Right lobe of liver (tissue), 6 donors: ENCODE measurements around the gene ICA1. TPM values are rescaled to one million over a fixed set of nuclear protein-coding genes. Genes with fewer than 3 reads are reported as not detected.
A peak's percentile ranks its signal among the peaks of the same experiment; 100 is the strongest.

Source experiments
- ATAC-seq, 4 donors: fragments of 200-7000 bp; cut with Tn5 transposase; one replicate each; pipeline ENCODE4 v1.9.1; 2020; ENCODE audit warnings: mild to moderate bottlenecking in 4 of 4, moderate library complexity in 4 of 4
- DNase-seq, 3 donors: peaks; one replicate each; pipeline ENCODE4 v3.0.0-alpha.2; 2020
- H3K27ac ChIP-seq, 3 donors: fragments of 200-600 bp; one replicate each; pipeline ENCODE4 v1.8.0; 2022
- H3K27me3 ChIP-seq, 2 donors: fragments of 200-600 bp; one replicate each; pipeline ENCODE4 v1.8.0; 2022
- H3K36me3 ChIP-seq, 4 donors: fragments of 200-600 bp; sonication (generic) in 1 of 4; one replicate each; pipeline versions ENCODE4 v1.5.1 to v1.8.0; 2017 to 2022; ENCODE audit warnings: control low read depth in 1 of 4
- H3K4me1 ChIP-seq, 4 donors: fragments of 200-600 bp; sonication (generic) in 1 of 4; one replicate each; pipeline versions ENCODE4 v1.5.1 to v1.8.0; 2017 to 2022; ENCODE audit warnings: control low read depth in 1 of 4
- H3K4me3 ChIP-seq, 3 donors: fragments of 200-600 bp; one replicate each; pipeline ENCODE4 v1.8.0; 2022
- H3K9me3 ChIP-seq, 4 donors: fragments of 200-600 bp; sonication (generic) in 1 of 4; one replicate each; pipeline versions ENCODE4 v1.5.1 to v1.8.0; 2017 to 2022; ENCODE audit warnings: control low read depth in 1 of 4
- POLR2A ChIP-seq: fragments of 450-650 bp; IDR thresholded peaks from one replicate; pipeline ENCODE4 v1.6.1; 2017; ENCODE audit warnings: antibody characterized with exemption, mild to moderate bottlenecking
- WGBS: methylation state at CpG from one replicate; pipeline ENCODE4 v1.1.6; 2018; ENCODE audit warnings: low coverage, low lambda C conversion rate; ENCODE audit not compliant: insufficient coverage; ENCODE audit errors: missing lambda C conversion rate; 5-methylcytosine and 5-hydroxymethylcytosine counted together
- intact Hi-C, 2 donors: fragments of 100-400 bp; cut with DNase I; formaldehyde crosslinking; loops; one replicate each; pipeline versions ENCODE4 v1.11.2 to v1.14.1; 2022
- total RNA-seq, 6 experiments: library from RNA; depleted of rRNA in 2 of 6; stranded (reverse); fragments of >200 nt in 2 of 6; fragmentation: NEBNext Ultra II Directional in 3 of 6; extraction: Animal tissue kit (Norgen Biotek cat#: 25700) in 3 of 6; gene quantifications; one replicate each; pipeline versions ENCODE4 v1.1.0 to v1.2.4, GENCODE V29; 2016 to 2023
- TF ChIP-seq, protein P1 (sequence below), 4 donors: fragments of 200-600 bp in 3 of 4; fragments of 450-650 bp in 1 of 4; IDR thresholded peaks; one replicate each; pipeline versions ENCODE4 v1.5.1 to v1.8.0; 2016 to 2022; ENCODE audit warnings: antibody characterized with exemption in 4 of 4, mild to moderate bottlenecking in 2 of 4
- donor health status: DM: no; HTN: yes; CAD: no.
- donor health status: DM: no; HTN: no; CAD: no.
- donor health status: DM: no; HTN: no; CAD: no.
- donor health status: DM: no; HTN: yes; CAD: no.
- donor health status: DM: no; HTN: yes; CAD: no.

The ICA1 gene
- total RNA-seq, 6 experiments from 2014 or later = 0.95 to 15.0 (median 7.3) TPM

DNA sequence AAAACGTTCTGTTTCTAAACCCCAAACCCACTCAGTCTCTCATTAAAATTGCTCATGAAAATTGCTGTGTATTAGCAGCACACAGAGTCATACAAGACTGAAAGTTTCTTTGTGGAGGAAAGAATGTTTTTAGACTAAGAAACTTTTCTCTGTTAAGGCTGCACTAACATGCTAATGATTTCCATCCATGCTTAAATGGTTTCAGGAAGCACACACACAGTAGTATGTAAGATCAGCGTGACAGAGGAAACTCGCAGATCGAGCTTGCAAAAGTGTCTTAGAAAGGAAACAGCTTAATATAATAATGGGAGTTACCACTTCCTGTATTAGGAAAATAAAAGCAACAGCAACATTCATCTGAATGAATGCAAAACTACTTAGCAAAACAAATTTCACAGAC, 112.7 kb downstream of the ICA1 start:
- 52% methylated on average over 4 of the region's 4 CpGs for WGBS
- peak; percentile 32 to 69 (median 62) for ATAC-seq
- Histone ChIP-seq H3K27me3 (no peaks in the 10 kb centered on the region), H3K9me3 (no peaks in the 10 kb centered on the region), H3K27ac (no peak overlapping the region), H3K4me1 (peaks cover 0 to 11% (median 1%) of the 10 kb centered on the region in 4 donors), H3K36me3 (no peaks in the 10 kb centered on the region), H3K4me3 (no peak overlapping the region)
- intact Hi-C loops = no loop called here
- no peak for TF ChIP-seq POLR2A
- TF ChIP-seq, protein P1, sequence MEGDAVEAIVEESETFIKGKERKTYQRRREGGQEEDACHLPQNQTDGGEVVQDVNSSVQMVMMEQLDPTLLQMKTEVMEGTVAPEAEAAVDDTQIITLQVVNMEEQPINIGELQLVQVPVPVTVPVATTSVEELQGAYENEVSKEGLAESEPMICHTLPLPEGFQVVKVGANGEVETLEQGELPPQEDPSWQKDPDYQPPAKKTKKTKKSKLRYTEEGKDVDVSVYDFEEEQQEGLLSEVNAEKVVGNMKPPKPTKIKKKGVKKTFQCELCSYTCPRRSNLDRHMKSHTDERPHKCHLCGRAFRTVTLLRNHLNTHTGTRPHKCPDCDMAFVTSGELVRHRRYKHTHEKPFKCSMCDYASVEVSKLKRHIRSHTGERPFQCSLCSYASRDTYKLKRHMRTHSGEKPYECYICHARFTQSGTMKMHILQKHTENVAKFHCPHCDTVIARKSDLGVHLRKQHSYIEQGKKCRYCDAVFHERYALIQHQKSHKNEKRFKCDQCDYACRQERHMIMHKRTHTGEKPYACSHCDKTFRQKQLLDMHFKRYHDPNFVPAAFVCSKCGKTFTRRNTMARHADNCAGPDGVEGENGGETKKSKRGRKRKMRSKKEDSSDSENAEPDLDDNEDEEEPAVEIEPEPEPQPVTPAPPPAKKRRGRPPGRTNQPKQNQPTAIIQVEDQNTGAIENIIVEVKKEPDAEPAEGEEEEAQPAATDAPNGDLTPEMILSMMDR (IDR thresholded peaks at IDR 0.05) = no peak
- DNase-seq = no peak

DNA sequence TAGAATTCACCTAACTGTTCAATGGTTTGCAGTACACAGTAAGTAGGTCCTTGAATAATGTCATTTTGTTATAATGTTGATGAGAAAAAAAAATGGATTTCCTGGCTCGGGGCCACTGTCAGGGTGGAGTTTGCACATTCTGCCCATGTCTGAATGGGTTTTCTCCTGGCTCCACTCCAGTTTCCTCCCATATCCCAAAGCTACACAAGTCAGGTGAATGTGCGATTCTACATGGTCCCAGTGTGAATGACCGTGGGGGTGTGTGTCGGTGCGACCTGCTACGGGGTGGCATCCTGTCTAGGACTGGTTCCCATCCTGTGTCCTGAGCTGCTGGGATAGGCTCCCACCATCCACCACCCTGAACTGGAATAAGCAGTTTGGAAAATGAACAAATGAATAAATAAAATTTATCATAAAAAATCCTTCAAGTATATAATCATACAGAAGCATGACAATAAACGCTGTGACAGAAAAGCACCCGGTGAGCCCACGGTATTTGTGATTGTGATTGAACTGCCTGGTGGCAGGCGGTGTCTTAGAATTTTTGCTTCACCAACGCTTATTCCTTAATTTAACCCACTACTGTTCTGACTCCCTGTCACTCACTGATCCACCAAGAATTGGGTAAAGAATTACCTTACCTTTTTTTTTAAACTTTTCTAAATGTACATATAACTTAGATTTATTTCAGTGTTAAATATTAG, 114.1 kb downstream of the ICA1 start:
- intact Hi-C loops = no loop called here
- DNase-seq (no peak), ATAC-seq (no peak)
- Histone ChIP-seq H3K4me1 (peaks cover 0 to 13% (median 1%) of the 10 kb centered on the region in 4 donors), H3K27me3 (no peaks in the 10 kb centered on the region), H3K36me3 (no peaks in the 10 kb centered on the region), H3K9me3 (no peaks in the 10 kb centered on the region), H3K27ac (no peak overlapping the region), H3K4me3 (no peak overlapping the region)
- TF ChIP-seq POLR2A = no peak
- TF ChIP-seq, protein P1 (IDR thresholded peaks at IDR 0.05) = no peak
- WGBS = 93% methylated on average over 6 of the region's 11 CpGs

DNA sequence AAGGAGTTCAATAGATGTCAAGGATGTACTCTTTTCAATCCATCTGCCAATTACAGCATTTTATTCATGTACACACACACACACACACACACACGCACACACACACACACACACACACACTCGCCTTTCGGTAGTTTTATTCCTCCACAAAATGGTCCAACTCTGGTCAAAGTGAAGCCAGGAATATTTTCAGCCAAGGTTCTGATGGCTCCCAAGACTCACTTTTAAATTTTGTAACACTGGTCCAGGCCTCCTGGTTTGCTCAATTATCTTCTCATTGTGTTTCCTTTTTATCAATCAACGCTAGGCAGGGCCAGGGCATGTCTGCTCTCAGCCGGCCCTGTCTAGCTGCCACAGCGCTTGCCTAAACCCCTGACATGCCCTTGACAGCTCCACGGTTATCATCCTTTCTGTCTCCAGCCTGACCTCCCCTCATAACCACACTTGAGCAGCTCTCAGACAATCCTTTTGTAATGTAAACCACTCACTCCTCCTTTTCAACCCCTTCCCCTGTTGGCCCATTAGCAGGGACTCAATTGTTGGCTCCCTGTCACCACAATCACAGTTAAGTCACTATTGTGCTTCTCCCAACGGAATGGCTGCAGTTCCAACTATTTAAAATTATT, 115.1 kb downstream of the ICA1 start:
- DNase-seq = no peak
- Histone ChIP-seq H3K4me1 (peaks cover 0 to 13% (median 1%) of the 10 kb centered on the region in 4 donors), H3K9me3 (no peaks in the 10 kb centered on the region), H3K27me3 (no peaks in the 10 kb centered on the region), H3K36me3 (no peaks in the 10 kb centered on the region), H3K27ac (no peak overlapping the region), H3K4me3 (no peak overlapping the region)
- TF ChIP-seq POLR2A = no peak
- TF ChIP-seq, protein P1 (IDR thresholded peaks at IDR 0.05) = no peak
- intact Hi-C loops = no loop called here
- 72% methylated on average over 7 of the region's 8 CpGs for WGBS
- no peak for ATAC-seq

DNA sequence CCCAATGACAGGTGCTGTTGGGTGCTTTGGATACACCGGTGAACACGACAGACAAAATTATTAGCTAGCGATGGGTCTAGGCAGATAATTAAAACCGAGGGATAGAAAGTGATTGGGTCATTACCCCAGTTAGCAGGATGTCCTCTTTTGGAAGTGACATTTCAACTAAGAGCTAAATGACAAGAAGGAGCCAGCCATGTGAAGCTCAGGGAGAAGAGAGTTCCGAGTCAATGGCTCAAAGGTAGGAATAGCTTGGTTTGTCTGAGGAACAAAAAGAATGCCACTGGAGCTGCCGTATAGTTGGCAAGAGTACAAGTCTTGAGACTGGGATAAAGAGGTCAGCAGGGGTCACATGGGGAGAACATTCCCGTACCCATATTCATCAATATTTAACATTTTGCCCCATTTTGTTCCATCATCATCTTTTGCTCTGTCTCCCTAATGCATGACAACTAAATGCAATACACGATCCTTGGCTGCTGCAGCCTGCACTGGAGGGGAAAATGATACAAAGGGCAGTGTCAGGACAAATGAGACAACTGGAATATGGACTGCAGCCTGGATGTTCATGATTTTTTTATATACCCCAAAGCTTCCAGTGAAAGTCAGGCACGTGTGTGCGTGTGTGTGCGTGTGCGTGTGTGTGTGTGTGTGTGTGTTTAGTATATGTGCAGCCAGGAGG, 115.7 kb downstream of the ICA1 start:
- DNase-seq = no peak
- TF ChIP-seq POLR2A = no peak
- TF ChIP-seq, protein P1 (IDR thresholded peaks at IDR 0.05) = no peak
- ATAC-seq = no peak
- H3K27ac ChIP-seq = no peak overlapping the region
- no peaks in the 10 kb centered on the region for H3K27me3 ChIP-seq
- H3K36me3 ChIP-seq = no peaks in the 10 kb centered on the region
- intact Hi-C loops = no loop called here
- H3K9me3 ChIP-seq = no peaks in the 10 kb centered on the region
- WGBS = 76% methylated on average over 8 of the region's 12 CpGs
- peaks cover 0 to 18% (median 1%) of the 10 kb centered on the region in 4 donors for H3K4me1 ChIP-seq
- H3K4me3 ChIP-seq = no peak overlapping the region
